T-helper 17 cell (primary cell): ENCODE measurements around the gene MTG2. TPM values are rescaled to one million over a fixed set of nuclear protein-coding genes. Genes with fewer than 3 reads are reported as not detected.

Source experiments
- ATAC-seq: fragments of 150-1000 bp; cut with Tn5 transposase; 2 replicates; pipeline ENCODE4 v1.10.0; 2021; ENCODE audit warnings: mild to moderate bottlenecking, moderate library complexity
- DNase-seq, 3 donors: peaks; one replicate each; pipeline versions ENCODE4 v3.0.0 to v3.0.0-alpha.2; 2020 to 2021
- H3K9me3 ChIP-seq: one replicate; pipeline ENCODE4 v1.7.0; 2013; ENCODE audit warnings: low read length, mild to moderate bottlenecking; ENCODE audit not compliant: control insufficient read depth, poor library complexity, severe bottlenecking
- H3K27ac Mint-ChIP-seq: one replicate; pipeline ENCODE4 v1.8.0; 2022; ENCODE audit warnings: mild to moderate bottlenecking, moderate library complexity, mixed read lengths
- H3K27me3 Mint-ChIP-seq: one replicate; pipeline ENCODE4 v1.8.0; 2022; ENCODE audit warnings: mixed read lengths
- H3K36me3 Mint-ChIP-seq: one replicate; pipeline ENCODE4 v1.8.0; 2022; ENCODE audit warnings: low read depth, mixed read lengths
- H3K4me1 Mint-ChIP-seq: one replicate; pipeline ENCODE4 v1.8.0; 2022; ENCODE audit warnings: mild to moderate bottlenecking, mixed read lengths
- H3K4me3 Mint-ChIP-seq: one replicate; pipeline ENCODE4 v1.8.0; 2022; ENCODE audit warnings: mild to moderate bottlenecking, moderate library complexity, mixed read lengths
- total RNA-seq, 4 donors: library from RNA in 2 of 4; stranded (reverse) in 2 of 4; gene quantifications; one replicate each; pipeline ENCODE4 v1.2.3 and lab custom pipeline; 2022 to 2026

Gene MTG2
- total RNA-seq, 2 donors from 2014 or later = 13.8 to 14.3 TPM

GRCh38 chr20:62238569-62239277 lies 55.9 kb downstream of the MTG2 start:
- Mint-ChIP-seq H3K27ac (peak overlapping the region; percentile 62), H3K4me1 (peaks cover 28% of the 10 kb centered on the region), H3K27me3 (peaks cover 6% of the 10 kb centered on the region), H3K4me3 (peak overlapping the region; percentile 88), H3K36me3 (peaks cover 4% of the 10 kb centered on the region)
- no peak for ATAC-seq
- H3K9me3 ChIP-seq = no peaks in the 10 kb centered on the region
- no peak for DNase-seq

GRCh38 chr20:62239278-62239879 lies 56.6 kb downstream of the MTG2 start:
- H3K27ac Mint-ChIP-seq = peak overlapping the region; percentile 62
- H3K27me3 Mint-ChIP-seq = peaks cover 6% of the 10 kb centered on the region
- no peak for DNase-seq
- H3K9me3 ChIP-seq = no peaks in the 10 kb centered on the region
- peaks cover 32% of the 10 kb centered on the region for H3K4me1 Mint-ChIP-seq
- ATAC-seq = no peak
- H3K36me3 Mint-ChIP-seq = peaks cover 4% of the 10 kb centered on the region
- peak overlapping the region; percentile 88 for H3K4me3 Mint-ChIP-seq

GRCh38 chr20:62240020-62240685 lies 57.3 kb downstream of the MTG2 start:
- H3K4me3 Mint-ChIP-seq = peak overlapping the region; percentile 52
- peak overlapping the region; percentile 62 for H3K27ac Mint-ChIP-seq
- no peaks in the 10 kb centered on the region for H3K9me3 ChIP-seq
- peaks cover 4% of the 10 kb centered on the region for H3K36me3 Mint-ChIP-seq
- ATAC-seq = no peak
- DNase-seq = no peak
- peaks cover 32% of the 10 kb centered on the region for H3K4me1 Mint-ChIP-seq
- H3K27me3 Mint-ChIP-seq = no peaks in the 10 kb centered on the region

- ATAC-seq (no peak), DNase-seq (no peak)
- Mint-ChIP-seq H3K36me3 (peaks cover 2% of the 10 kb centered on the region), H3K4me3 (peak overlapping the region; percentile 15), H3K27me3 (no peaks in the 10 kb centered on the region), H3K4me1 (peaks cover 33% of the 10 kb centered on the region), H3K27ac (no peak overlapping the region)
- no peaks in the 10 kb centered on the region for H3K9me3 ChIP-seq
These were observed 58.7 kb downstream of the MTG2 start for GRCh38 chr20:62241506-62241905.

GRCh38 chr20:62242176-62242575 lies 59.3 kb downstream of the MTG2 start:
- Mint-ChIP-seq H3K27me3 (no peaks in the 10 kb centered on the region), H3K4me3 (no peak overlapping the region), H3K4me1 (peaks cover 39% of the 10 kb centered on the region), H3K36me3 (peaks cover 2% of the 10 kb centered on the region), H3K27ac (peak overlapping the region; percentile 54)
- ATAC-seq (no peak), DNase-seq (no peak)
- H3K9me3 ChIP-seq = no peaks in the 10 kb centered on the region

GRCh38 chr20:62243106-62243505 lies 60.3 kb downstream of the MTG2 start:
- ATAC-seq (no peak), DNase-seq (no peak)
- H3K4me1 Mint-ChIP-seq = peaks cover 35% of the 10 kb centered on the region
- H3K27ac Mint-ChIP-seq = no peak overlapping the region
- peaks cover 2% of the 10 kb centered on the region for H3K36me3 Mint-ChIP-seq
- no peaks in the 10 kb centered on the region for H3K27me3 Mint-ChIP-seq
- H3K9me3 ChIP-seq = no peaks in the 10 kb centered on the region
- H3K4me3 Mint-ChIP-seq = no peak overlapping the region

GRCh38 chr20:62243906-62244515 lies 61.2 kb downstream of the MTG2 start:
- no peak for ATAC-seq
- Mint-ChIP-seq H3K27ac (peak overlapping the region; percentile 32), H3K4me3 (no peak overlapping the region), H3K27me3 (no peaks in the 10 kb centered on the region), H3K36me3 (peaks cover 2% of the 10 kb centered on the region), H3K4me1 (peaks cover 35% of the 10 kb centered on the region)
- no peaks in the 10 kb centered on the region for H3K9me3 ChIP-seq
- DNase-seq = no peak

- H3K27ac Mint-ChIP-seq = no peak overlapping the region
- DNase-seq = no peak
- H3K36me3 Mint-ChIP-seq = peaks cover 2% of the 10 kb centered on the region
These were observed 61.8 kb downstream of the MTG2 start for GRCh38 chr20:62244644-62245108.

GRCh38 chr20:62245911-62246280 lies 63.1 kb downstream of the MTG2 start:
- Mint-ChIP-seq H3K36me3 (peaks cover 2% of the 10 kb centered on the region), H3K27me3 (no peaks in the 10 kb centered on the region), H3K4me3 (peak overlapping the region; percentile 36), H3K4me1 (peaks cover 28% of the 10 kb centered on the region), H3K27ac (peak overlapping the region; percentile 53)
- ATAC-seq (no peak), DNase-seq (no peak)
- H3K9me3 ChIP-seq = no peaks in the 10 kb centered on the region

More at GRCh38 chr20:62244644-62245108, 61.8 kb downstream of the MTG2 start:
- no peaks in the 10 kb centered on the region for H3K9me3 ChIP-seq
- no peak for ATAC-seq
- Mint-ChIP-seq H3K4me1 (peaks cover 28% of the 10 kb centered on the region), H3K27me3 (no peaks in the 10 kb centered on the region), H3K4me3 (no peak overlapping the region)

GRCh38 chr20:62246431-62246830 lies 63.6 kb downstream of the MTG2 start:
- H3K4me3 Mint-ChIP-seq = no peak overlapping the region
- H3K36me3 Mint-ChIP-seq = peaks cover 2% of the 10 kb centered on the region
- DNase-seq (no peak), ATAC-seq (no peak)
- peak overlapping the region; percentile 53 for H3K27ac Mint-ChIP-seq
- H3K4me1 Mint-ChIP-seq = peaks cover 26% of the 10 kb centered on the region
- no peaks in the 10 kb centered on the region for H3K27me3 Mint-ChIP-seq
- H3K9me3 ChIP-seq = no peaks in the 10 kb centered on the region

GRCh38 chr20:62246872-62247652 lies 64.2 kb downstream of the MTG2 start:
- H3K36me3 Mint-ChIP-seq = peaks cover 2% of the 10 kb centered on the region
- DNase-seq (no peak), ATAC-seq (no peak)
- H3K27me3 Mint-ChIP-seq = no peaks in the 10 kb centered on the region
- H3K4me1 Mint-ChIP-seq = peaks cover 23% of the 10 kb centered on the region
- no peak overlapping the region for H3K4me3 Mint-ChIP-seq
- H3K27ac Mint-ChIP-seq = no peak overlapping the region
- no peaks in the 10 kb centered on the region for H3K9me3 ChIP-seq

- Mint-ChIP-seq H3K27me3 (no peaks in the 10 kb centered on the region), H3K4me1 (peaks cover 26% of the 10 kb centered on the region), H3K36me3 (no peaks in the 10 kb centered on the region), H3K27ac (no peak overlapping the region), H3K4me3 (no peak overlapping the region)
- H3K9me3 ChIP-seq = no peaks in the 10 kb centered on the region
- ATAC-seq (no peak), DNase-seq (no peak)
These were observed 66.2 kb downstream of the MTG2 start for GRCh38 chr20:62248890-62249560.
